ENCODE measurements around the gene SLC25A19.
A peak's percentile ranks its signal among the peaks of the same experiment; 100 is the strongest.
"Not testable (repeated sequence)": the region's sequence is repeated elsewhere in the genome, so short reads cannot be mapped to it uniquely, and the experiment has no call there.

SLC25A19 gene

DNA sequence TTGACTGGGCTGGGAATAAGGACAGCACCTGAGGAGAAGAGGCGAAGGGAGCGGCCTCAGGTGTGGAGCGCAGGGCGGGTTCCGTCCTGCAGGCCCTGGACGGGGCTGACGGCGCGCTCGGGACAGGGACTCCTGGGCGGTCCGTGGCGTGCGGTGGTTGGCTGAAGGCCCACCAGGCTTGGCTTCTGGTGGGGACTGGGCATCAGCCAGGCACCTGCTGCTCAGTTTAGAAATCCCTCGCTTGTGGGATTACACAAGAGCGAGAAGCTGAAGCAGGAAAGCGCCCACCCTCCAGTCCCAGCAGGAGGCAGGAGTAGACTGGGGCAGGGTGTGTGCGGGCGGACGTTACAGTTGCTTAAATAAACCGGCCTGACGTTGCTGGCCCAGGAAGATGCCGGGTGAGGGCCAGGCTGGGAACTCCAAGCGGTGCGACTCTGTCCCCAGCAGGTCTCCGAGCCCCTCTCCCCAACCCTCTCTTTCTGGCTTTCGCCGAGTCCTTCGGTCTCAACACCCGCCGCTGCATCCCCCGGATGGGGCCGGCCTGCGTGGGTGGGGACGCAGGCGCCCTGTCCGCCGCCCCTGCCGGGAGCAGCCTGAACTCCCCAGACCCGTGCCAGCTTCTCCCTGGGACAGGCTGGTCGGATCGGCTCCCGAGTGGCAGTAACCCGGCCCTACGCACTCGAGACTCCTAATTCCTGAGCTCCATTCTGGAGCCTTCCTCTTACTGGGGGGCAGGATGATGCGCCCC is 18.8 kb downstream of the SLC25A19 start:
- Histone ChIP-seq H3K27me3 (ENCODE audit: insufficient read depth, low read length) (no peaks in the 10 kb centered on the region), H3K36me3 (ENCODE audit: insufficient read depth, low read length) (peaks cover 10% of the 10 kb centered on the region), H3K4me3 (ENCODE audit: low read length) (peak overlapping the region; percentile 96), H2AFZ (ENCODE audit: low read depth, low read length) (peak overlapping the region; percentile 96), H3K4me1 (ENCODE audit: insufficient read depth, low read length) (peaks cover 13% of the 10 kb centered on the region), H3K9me3 (ENCODE audit: low read length) (no peaks in the 10 kb centered on the region)

DNA sequence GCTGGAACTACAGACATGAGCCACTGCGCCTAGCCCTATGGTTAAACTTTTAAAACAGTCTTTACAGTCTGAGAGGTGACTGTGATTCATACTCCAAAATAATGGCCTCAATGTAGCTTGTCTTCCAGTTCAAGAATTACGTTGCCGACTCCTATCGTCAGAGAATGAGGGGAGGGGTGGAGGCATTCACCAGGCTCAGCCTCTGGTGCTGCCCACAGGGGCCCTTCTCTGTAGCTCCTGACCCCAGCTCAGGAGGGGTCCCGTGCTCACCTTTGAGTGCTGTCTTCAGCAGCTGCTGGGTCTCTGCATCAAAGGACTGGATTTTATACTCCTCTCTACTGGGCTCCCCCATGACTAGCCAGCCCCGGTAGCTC is 19.4 kb downstream of the SLC25A19 start:
- Histone ChIP-seq H3K4me3 (ENCODE audit: low read length) (peak overlapping the region; percentile 96), H3K36me3 (ENCODE audit: insufficient read depth, low read length) (peaks cover 14% of the 10 kb centered on the region), H2AFZ (ENCODE audit: low read depth, low read length) (peak overlapping the region; percentile 96), H3K9me3 (ENCODE audit: low read length) (no peaks in the 10 kb centered on the region), H3K4me1 (ENCODE audit: insufficient read depth, low read length) (peaks cover 13% of the 10 kb centered on the region), H3K27me3 (ENCODE audit: insufficient read depth, low read length) (no peaks in the 10 kb centered on the region)

DNA sequence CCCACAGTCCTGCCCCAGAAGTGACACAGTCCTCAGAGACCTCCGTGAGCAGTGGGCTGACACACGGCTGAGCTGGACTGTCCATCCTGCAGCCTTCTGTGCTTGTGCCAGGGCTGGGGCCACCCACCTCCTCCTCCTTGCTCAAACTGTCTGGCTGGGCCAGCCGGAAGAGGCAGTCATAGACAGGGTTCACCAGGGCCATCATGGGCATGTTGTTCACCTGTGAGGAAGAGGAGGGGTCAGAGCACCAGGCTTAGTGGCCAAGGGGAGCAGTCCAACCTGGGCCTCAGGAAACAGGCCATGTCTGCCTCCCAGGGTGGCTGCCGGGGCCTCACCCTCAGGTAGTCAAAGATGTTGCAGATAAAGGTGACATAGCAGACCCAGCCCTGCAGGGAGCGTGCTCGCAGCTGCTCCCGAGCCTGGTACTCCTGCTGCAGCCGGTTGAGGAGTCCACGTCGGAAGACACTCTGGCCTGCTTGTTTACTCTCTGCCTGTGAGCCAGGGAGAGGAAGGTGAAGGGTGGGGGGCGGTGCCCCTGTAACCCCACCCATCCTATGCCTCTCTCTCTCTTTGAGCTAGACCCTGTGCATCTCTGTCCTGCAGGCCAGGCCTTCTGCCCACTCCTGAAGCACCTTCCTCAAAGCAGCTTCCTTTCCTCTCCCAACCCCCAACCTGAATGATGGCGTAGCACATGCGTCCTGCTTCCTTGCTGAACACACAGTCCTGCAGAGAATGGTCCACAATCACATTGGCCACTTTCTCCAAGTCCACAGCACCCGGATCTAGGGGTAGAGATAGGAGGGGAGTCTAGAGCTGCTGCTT is 21.6 kb downstream of the SLC25A19 start:
- H2AFZ ChIP-seq (ENCODE audit: low read depth, low read length) = no peak overlapping the region
- H3K4me3 ChIP-seq (ENCODE audit: low read length) = no peak overlapping the region
- no peaks in the 10 kb centered on the region for H3K9me3 ChIP-seq (ENCODE audit: low read length)
- no peaks in the 10 kb centered on the region for H3K27me3 ChIP-seq (ENCODE audit: insufficient read depth, low read length)
- peaks cover 23% of the 10 kb centered on the region for H3K36me3 ChIP-seq (ENCODE audit: insufficient read depth, low read length)
- peaks cover 17% of the 10 kb centered on the region for H3K4me1 ChIP-seq (ENCODE audit: insufficient read depth, low read length)

DNA sequence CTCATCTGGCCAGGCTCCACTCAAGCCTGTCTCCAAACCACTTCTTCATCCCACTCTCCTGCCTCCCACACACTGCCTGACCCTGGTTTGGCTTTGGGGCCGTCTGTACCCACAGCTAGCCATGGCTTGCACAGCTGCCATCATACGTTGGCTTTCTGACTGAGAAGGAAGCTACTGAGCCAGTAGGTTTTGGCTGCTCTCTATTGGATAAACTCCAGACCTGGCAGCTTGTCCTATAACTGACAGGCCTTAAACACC is 22.2 kb downstream of the SLC25A19 start:
- no peaks in the 10 kb centered on the region for H3K27me3 ChIP-seq (ENCODE audit: insufficient read depth, low read length)
- no peak overlapping the region for H2AFZ ChIP-seq (ENCODE audit: low read depth, low read length)
- peaks cover 19% of the 10 kb centered on the region for H3K4me1 ChIP-seq (ENCODE audit: insufficient read depth, low read length)
- peaks cover 23% of the 10 kb centered on the region for H3K36me3 ChIP-seq (ENCODE audit: insufficient read depth, low read length)
- no peak overlapping the region for H3K4me3 ChIP-seq (ENCODE audit: low read length)
- H3K9me3 ChIP-seq (ENCODE audit: low read length) = no peaks in the 10 kb centered on the region

DNA sequence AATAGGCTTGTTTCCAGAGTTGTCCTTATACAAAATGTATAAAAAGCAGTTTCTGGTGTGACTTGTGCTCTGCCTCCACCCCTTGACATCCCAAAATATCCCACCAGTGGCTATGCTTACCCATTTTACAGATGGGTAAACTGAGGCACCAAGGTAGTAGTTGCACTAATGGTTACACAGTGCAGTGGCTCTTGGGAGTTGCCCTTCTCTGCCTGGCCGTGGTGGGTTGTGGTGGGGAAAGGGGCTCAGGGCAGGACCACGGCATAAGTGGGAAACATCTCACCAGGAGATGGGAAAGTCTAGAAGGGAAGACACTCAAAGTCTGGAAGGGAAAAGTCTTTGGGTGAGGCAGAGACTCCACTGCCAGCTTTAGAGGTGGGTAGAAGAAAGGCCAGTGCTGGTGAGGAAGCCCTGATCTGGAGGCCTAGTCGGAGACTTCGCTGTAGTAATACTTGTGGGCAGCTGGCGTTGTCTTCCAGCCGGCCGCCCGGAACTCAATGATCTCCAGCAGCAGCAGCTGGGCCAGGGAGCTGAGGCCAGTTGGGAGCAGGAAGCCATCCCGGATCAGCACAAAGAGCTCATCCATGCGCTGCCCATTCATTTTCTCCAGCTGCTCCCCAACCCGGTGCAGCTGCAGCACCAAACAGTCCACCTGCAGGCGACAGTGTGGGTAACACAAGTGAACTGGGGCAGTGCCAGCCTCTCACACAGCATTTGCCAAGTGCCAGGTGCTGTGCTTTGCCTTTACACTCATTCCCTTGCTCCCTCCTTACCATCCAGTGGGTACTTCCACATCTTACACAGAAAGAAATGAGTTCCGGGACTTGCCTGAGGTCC is 22.7 kb downstream of the SLC25A19 start:
- H3K36me3 ChIP-seq (ENCODE audit: insufficient read depth, low read length) = peaks cover 23% of the 10 kb centered on the region
- H2AFZ ChIP-seq (ENCODE audit: low read depth, low read length) = no peak overlapping the region
- H3K4me3 ChIP-seq (ENCODE audit: low read length) = no peak overlapping the region
- H3K27me3 ChIP-seq (ENCODE audit: insufficient read depth, low read length) = no peaks in the 10 kb centered on the region
- peaks cover 16% of the 10 kb centered on the region for H3K4me1 ChIP-seq (ENCODE audit: insufficient read depth, low read length)
- no peaks in the 10 kb centered on the region for H3K9me3 ChIP-seq (ENCODE audit: low read length)

DNA sequence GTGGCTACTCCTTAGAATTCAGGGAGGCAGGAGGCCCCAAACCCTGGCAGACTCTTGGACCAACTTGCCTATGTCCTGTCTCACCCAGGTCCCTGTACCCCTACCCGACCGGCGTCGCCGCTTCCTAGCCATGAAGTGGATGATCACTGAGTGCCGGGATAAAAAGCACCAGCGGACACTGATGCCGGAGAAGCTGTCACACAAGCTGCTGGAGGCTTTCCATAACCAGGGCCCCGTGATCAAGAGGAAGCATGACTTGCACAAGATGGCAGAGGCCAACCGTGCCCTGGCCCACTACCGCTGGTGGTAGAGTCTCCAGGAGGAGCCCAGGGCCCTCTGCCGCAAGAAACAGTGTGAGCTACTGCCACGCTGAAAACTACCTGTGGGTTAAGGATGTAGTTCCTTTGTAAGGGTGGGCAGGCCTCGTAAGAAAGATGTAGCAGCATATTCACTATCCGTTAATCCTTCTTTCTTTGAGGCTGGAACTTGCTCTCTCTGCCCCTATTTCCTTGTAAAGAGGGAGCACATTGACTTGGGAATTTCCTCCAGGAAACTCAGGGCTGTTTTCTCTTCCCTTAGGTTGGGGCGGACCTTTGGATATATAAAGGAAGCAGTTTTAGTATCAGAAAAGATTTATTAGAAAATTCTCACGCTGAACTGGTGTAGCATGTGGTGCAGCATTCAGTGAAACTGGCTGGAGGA is 23.5 kb downstream of the SLC25A19 start:
- Histone ChIP-seq H3K4me1 (ENCODE audit: insufficient read depth, low read length) (peaks cover 18% of the 10 kb centered on the region), H3K4me3 (ENCODE audit: low read length) (no peak overlapping the region), H3K9me3 (ENCODE audit: low read length) (no peaks in the 10 kb centered on the region), H3K27me3 (ENCODE audit: insufficient read depth, low read length) (no peaks in the 10 kb centered on the region), H2AFZ (ENCODE audit: low read depth, low read length) (no peak overlapping the region), H3K36me3 (ENCODE audit: insufficient read depth, low read length) (peaks cover 23% of the 10 kb centered on the region)

DNA sequence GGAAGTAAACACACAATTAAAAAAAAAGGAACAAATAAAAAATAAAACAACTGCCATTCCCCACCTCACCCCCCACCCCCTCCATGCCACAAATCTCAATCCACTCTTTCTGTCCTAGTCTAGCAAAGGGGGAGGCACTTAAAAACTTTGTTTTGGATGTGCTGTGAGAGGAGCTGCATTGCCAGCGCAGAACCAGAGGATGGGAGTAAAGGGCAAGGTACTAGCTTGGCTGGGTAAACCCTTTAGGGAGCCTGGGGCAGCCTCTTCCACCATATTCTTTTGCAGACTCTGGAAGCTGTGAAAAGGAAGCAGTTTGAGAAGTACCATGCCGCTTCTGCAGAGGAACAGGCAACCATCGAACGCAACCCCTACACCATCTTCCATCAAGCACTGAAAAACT is 26.2 kb downstream of the SLC25A19 start:
- H3K4me1 ChIP-seq (ENCODE audit: insufficient read depth, low read length) = peaks cover 24% of the 10 kb centered on the region
- H2AFZ ChIP-seq (ENCODE audit: low read depth, low read length) = no peak overlapping the region
- H3K9me3 ChIP-seq (ENCODE audit: low read length) = no peaks in the 10 kb centered on the region
- H3K4me3 ChIP-seq (ENCODE audit: low read length) = peak overlapping the region; percentile 77
- H3K36me3 ChIP-seq (ENCODE audit: insufficient read depth, low read length) = peaks cover 23% of the 10 kb centered on the region
- H3K27me3 ChIP-seq (ENCODE audit: insufficient read depth, low read length) = no peaks in the 10 kb centered on the region

DNA sequence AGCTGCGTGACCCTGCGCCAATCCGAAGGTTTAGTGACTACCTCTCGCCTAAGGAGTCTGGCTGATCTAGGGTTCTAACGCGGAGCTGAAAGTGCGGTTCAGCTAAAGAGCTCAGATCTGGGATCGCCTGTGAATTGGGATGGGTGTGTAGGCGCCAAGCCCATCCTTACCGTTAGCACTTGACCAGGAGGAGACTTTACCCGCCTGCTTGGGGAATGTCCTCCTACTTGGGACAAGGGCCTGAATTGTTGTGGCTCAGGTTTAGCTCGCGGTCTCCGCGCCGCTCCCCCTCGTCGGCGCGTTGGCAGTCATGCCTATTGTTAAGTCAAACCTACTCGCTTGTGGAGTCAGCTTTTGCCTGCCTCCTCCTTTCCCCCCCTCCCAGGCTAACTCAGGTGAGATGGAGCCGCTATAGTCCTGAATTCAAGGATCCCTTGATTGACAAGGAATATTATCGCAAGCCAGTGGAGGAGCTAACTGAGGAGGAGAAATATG is 27.1 kb downstream of the SLC25A19 start:
- H3K36me3 ChIP-seq (ENCODE audit: insufficient read depth, low read length) = peaks cover 23% of the 10 kb centered on the region
- H3K4me3 ChIP-seq (ENCODE audit: low read length) = peak overlapping the region; percentile 77
- H3K9me3 ChIP-seq (ENCODE audit: low read length) = no peaks in the 10 kb centered on the region
- H3K4me1 ChIP-seq (ENCODE audit: insufficient read depth, low read length) = peaks cover 24% of the 10 kb centered on the region
- H2AFZ ChIP-seq (ENCODE audit: low read depth, low read length) = peak overlapping the region; percentile 33
- H3K27me3 ChIP-seq (ENCODE audit: insufficient read depth, low read length) = no peaks in the 10 kb centered on the region

DNA sequence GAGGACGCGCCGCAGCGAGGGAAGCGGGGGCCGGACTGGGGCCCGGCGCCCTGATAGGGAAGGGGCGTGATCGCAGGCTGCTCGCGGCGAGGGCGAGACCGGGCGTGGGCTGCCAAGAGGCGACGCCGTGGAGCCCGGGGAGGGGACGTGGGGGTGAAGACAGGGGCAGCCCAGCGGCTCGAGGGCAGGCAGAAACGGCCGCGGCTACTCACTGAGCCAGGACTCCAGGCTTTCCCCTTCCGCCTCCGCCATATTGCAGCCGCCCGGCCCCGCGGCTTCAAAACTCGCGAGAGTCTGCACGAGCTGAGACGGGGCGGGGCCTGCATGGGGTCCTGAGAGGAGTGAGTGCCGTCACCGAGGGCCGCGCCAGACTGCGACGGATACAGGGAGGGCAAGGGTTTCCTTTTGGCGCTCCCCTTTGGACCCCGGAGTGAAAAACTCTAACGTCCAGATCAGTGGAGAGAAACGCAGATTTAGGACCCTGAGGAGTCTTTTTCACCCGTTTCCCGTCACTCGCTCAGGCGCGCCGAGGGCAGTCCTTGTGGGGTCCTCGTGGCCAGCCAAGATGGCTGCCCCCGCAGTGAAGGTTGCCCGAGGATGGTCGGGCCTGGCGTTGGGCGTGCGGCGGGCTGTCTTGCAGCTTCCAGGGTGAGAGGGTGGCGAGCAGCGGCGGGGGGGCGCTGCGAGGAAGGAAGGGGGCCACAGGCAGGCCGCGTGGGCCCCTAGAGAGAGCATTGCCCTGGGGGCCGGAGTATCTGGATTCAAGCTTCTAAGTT is 27.7 kb downstream of the SLC25A19 start, which contains the start of the genes GGA3 and MRPS7:
Gene GGA3, minus strand, starts transcription at position 271 of the 776 bp plus-strand sequence. Its CDS starts 19 bp downstream, at position 252.
Gene MRPS7, plus strand, starts transcription at position 544 of the 776 bp plus-strand sequence. Its CDS starts 22 bp downstream, at position 566.
- Histone ChIP-seq H3K4me3 (ENCODE audit: low read length) (peak within 1 kb of the TSS; percentile 77), H3K9me3 (ENCODE audit: low read length) (no peaks in the 10 kb centered on the region), H3K36me3 (ENCODE audit: insufficient read depth, low read length) (peaks cover 19% of the 10 kb centered on the region), H3K27me3 (ENCODE audit: insufficient read depth, low read length) (no peaks in the 10 kb centered on the region), H2AFZ (ENCODE audit: low read depth, low read length) (peak within 1 kb of the TSS; percentile 33), H3K4me1 (ENCODE audit: insufficient read depth, low read length) (peaks cover 24% of the 10 kb centered on the region)

DNA sequence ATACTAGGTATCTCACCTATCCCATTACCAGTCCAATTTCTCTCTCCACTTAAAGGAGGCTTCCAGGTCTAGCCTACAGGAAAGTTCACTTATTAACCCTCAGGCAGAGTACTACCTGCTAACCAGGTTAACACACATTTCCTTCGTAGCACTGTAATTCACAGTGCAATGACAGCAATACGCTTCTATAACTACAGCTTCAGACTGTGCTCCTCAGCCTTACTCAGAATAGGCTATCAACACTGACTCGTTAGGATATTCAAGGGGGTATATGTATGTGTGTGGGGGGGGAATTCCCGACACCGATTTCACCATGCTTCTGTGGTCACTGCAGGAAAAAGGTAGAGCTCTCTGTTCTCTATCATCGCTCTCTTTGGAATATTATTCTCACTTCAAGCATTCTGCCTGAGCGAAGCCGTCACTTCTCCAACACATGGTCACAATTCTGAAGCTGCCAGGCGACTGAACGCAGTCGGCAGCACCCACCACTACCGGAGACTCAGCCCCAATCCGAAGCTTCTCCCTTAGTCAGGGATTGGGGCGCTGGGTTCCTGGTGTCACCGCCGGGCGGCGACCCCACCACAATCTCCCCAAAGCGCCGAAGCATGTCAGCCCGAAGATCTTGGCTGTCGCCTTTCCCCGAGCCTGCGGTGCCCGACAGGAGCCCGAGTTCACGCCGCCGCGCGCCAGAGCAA is 28.4 kb downstream of the SLC25A19 start:
- H3K9me3 ChIP-seq (ENCODE audit: low read length) = no peaks in the 10 kb centered on the region
- H2AFZ ChIP-seq (ENCODE audit: low read depth, low read length) = peak overlapping the region; percentile 33
- no peaks in the 10 kb centered on the region for H3K27me3 ChIP-seq (ENCODE audit: insufficient read depth, low read length)
- peak overlapping the region; percentile 77 for H3K4me3 ChIP-seq (ENCODE audit: low read length)
- H3K36me3 ChIP-seq (ENCODE audit: insufficient read depth, low read length) = peaks cover 17% of the 10 kb centered on the region
- H3K4me1 ChIP-seq (ENCODE audit: insufficient read depth, low read length) = peaks cover 24% of the 10 kb centered on the region

DNA sequence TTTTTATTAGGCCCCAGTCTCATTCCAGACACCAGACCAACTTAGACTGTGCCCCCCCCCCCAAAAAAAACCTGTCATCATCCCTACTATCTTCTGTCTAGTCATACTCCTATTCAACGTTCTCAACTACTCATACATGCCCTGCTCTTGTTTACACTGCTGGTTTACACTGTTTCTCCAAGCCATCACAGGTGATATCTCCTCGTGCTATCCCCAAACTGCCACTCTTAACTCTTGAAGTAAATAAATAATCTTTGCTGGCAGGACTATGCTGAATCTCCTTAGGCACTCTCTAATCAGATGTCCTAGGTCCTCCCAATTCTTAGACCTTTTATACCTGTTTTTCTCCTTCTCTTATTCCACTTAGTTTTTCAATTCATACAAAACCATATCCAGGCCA is 32.0 kb downstream of the SLC25A19 start:
- not testable (repeated sequence) for H2AFZ ChIP-seq (ENCODE audit: low read depth, low read length); H3K9me3 ChIP-seq (ENCODE audit: low read length); H3K27me3 ChIP-seq (ENCODE audit: insufficient read depth, low read length); H3K4me3 ChIP-seq (ENCODE audit: low read length); H3K36me3 ChIP-seq (ENCODE audit: insufficient read depth, low read length)
- peaks cover 16% of the 10 kb centered on the region for H3K4me1 ChIP-seq (ENCODE audit: insufficient read depth, low read length)
